Dendritic cell treated with granulocyte-macrophage colony-stimulating factor and Interleukin-4, amounts not matched to agents 40 ng/mL and 50 ng/mL, for 4 days (primary cell): Measurements from ENCODE around the gene IDI1.
"Not testable (repeated sequence)": the region's sequence is repeated elsewhere in the genome, so short reads cannot be mapped to it uniquely, and the experiment has no call there.

Experiments used
- H3K27ac Mint-ChIP-seq: one replicate; pipeline ENCODE4 v1.8.0; 2022; ENCODE audit warnings: mild to moderate bottlenecking, mixed read lengths
- H3K27me3 Mint-ChIP-seq: one replicate; pipeline ENCODE4 v1.8.0; 2022; ENCODE audit warnings: mild to moderate bottlenecking, mixed read lengths
- H3K36me3 Mint-ChIP-seq: one replicate; pipeline ENCODE4 v1.8.0; 2022; ENCODE audit warnings: low read depth, mixed read lengths
- H3K4me1 Mint-ChIP-seq: one replicate; pipeline ENCODE4 v1.8.0; 2022; ENCODE audit warnings: low read depth, mixed read lengths
- H3K4me3 Mint-ChIP-seq: one replicate; pipeline ENCODE4 v1.8.0; 2022; ENCODE audit warnings: mild to moderate bottlenecking, moderate library complexity, mixed read lengths
- H3K9me3 Mint-ChIP-seq: one replicate; pipeline ENCODE4 v1.8.0; 2022; ENCODE audit warnings: mixed read lengths
- intact Hi-C: fragments of 100-400 bp; cut with micrococcal nuclease; formaldehyde crosslinking; loops from one replicate; pipeline ENCODE4 v1.15.0; 2022

IDI1 gene

GRCh38 chr10:1074748-1075308 is 25.9 kb upstream of the IDI1 start:
- Mint-ChIP-seq H3K27ac (no peak overlapping the region), H3K4me3 (no peak overlapping the region), H3K36me3 (peaks cover 80% of the 10 kb centered on the region), H3K9me3 (no peaks in the 10 kb centered on the region), H3K4me1 (peaks cover 11% of the 10 kb centered on the region), H3K27me3 (no peaks in the 10 kb centered on the region)
- intact Hi-C loops, result no loop called here

GRCh38 chr10:1074052-1074747 is 25.3 kb upstream of the IDI1 start:
- no peaks in the 10 kb centered on the region for H3K27me3 Mint-ChIP-seq
- peaks cover 74% of the 10 kb centered on the region for H3K36me3 Mint-ChIP-seq
- H3K4me1 Mint-ChIP-seq, result peaks cover 17% of the 10 kb centered on the region
- no peaks in the 10 kb centered on the region for H3K9me3 Mint-ChIP-seq
- H3K4me3 Mint-ChIP-seq, result no peak overlapping the region
- no peak overlapping the region for H3K27ac Mint-ChIP-seq
- intact Hi-C loops, result no loop called here

- peaks cover 66% of the 10 kb centered on the region for H3K36me3 Mint-ChIP-seq
- intact Hi-C loops, result no loop called here
- H3K27me3 Mint-ChIP-seq, result no peaks in the 10 kb centered on the region
- H3K9me3 Mint-ChIP-seq, result no peaks in the 10 kb centered on the region
- peak overlapping the region; percentile 60 for H3K27ac Mint-ChIP-seq
- H3K4me1 Mint-ChIP-seq, result peaks cover 43% of the 10 kb centered on the region
- H3K4me3 Mint-ChIP-seq, result no peak overlapping the region
Measured at GRCh38 chr10:1070919-1071318, 22.0 kb upstream of the IDI1 start.

GRCh38 chr10:1068380-1069361 is 19.8 kb upstream of the IDI1 start:
- no peaks in the 10 kb centered on the region for H3K27me3 Mint-ChIP-seq
- no peak overlapping the region for H3K4me3 Mint-ChIP-seq

GRCh38 chr10:1066734-1067133 is 17.8 kb upstream of the IDI1 start:
- H3K36me3 Mint-ChIP-seq, result peaks cover 68% of the 10 kb centered on the region
- H3K9me3 Mint-ChIP-seq, intact Hi-C loops, H3K27me3 Mint-ChIP-seq, H3K27ac Mint-ChIP-seq, H3K4me3 Mint-ChIP-seq: not testable (repeated sequence)
- H3K4me1 Mint-ChIP-seq, result peaks cover 64% of the 10 kb centered on the region

More at GRCh38 chr10:1068380-1069361, 19.8 kb upstream of the IDI1 start:
- intact Hi-C loops, result no loop called here
- Mint-ChIP-seq H3K4me1 (peaks cover 49% of the 10 kb centered on the region), H3K9me3 (no peaks in the 10 kb centered on the region), H3K36me3 (peaks cover 64% of the 10 kb centered on the region), H3K27ac (peak overlapping the region; percentile 50)

- no peak overlapping the region for H3K4me3 Mint-ChIP-seq
- H3K27me3 Mint-ChIP-seq, result no peaks in the 10 kb centered on the region
- H3K36me3 Mint-ChIP-seq, result peaks cover 74% of the 10 kb centered on the region
- intact Hi-C loops, result no loop called here
- H3K4me1 Mint-ChIP-seq, result peaks cover 71% of the 10 kb centered on the region
- no peaks in the 10 kb centered on the region for H3K9me3 Mint-ChIP-seq
- no peak overlapping the region for H3K27ac Mint-ChIP-seq
Measured at GRCh38 chr10:1064964-1065247, 16.0 kb upstream of the IDI1 start.

GRCh38 chr10:1063232-1063865 is 14.4 kb upstream of the IDI1 start:
- no peaks in the 10 kb centered on the region for H3K27me3 Mint-ChIP-seq
- peaks cover 67% of the 10 kb centered on the region for H3K4me1 Mint-ChIP-seq
- peaks cover 89% of the 10 kb centered on the region for H3K36me3 Mint-ChIP-seq
- intact Hi-C loops, result no loop called here
- no peak overlapping the region for H3K4me3 Mint-ChIP-seq
- H3K9me3 Mint-ChIP-seq, result no peaks in the 10 kb centered on the region
- no peak overlapping the region for H3K27ac Mint-ChIP-seq

GRCh38 chr10:1061930-1062774 is 13.2 kb upstream of the IDI1 start:
- H3K27ac Mint-ChIP-seq, result no peak overlapping the region
- H3K4me3 Mint-ChIP-seq, result no peak overlapping the region
- H3K27me3 Mint-ChIP-seq, result no peaks in the 10 kb centered on the region
- peaks cover 92% of the 10 kb centered on the region for H3K36me3 Mint-ChIP-seq
- peaks cover 63% of the 10 kb centered on the region for H3K4me1 Mint-ChIP-seq
- no peaks in the 10 kb centered on the region for H3K9me3 Mint-ChIP-seq
- intact Hi-C loops, result no loop called here

GRCh38 chr10:1059902-1060301 is 11.0 kb upstream of the IDI1 start:
- intact Hi-C loops, result no loop called here
- Mint-ChIP-seq H3K27ac (no peak overlapping the region), H3K36me3 (peaks cover 91% of the 10 kb centered on the region), H3K9me3 (no peaks in the 10 kb centered on the region), H3K27me3 (no peaks in the 10 kb centered on the region), H3K4me1 (peaks cover 59% of the 10 kb centered on the region), H3K4me3 (no peak overlapping the region)

- peak overlapping the region; percentile 99 for H3K27ac Mint-ChIP-seq
- intact Hi-C loops, result no loop called here
- peak overlapping the region; percentile 100 for H3K4me3 Mint-ChIP-seq
- H3K27me3 Mint-ChIP-seq, result no peaks in the 10 kb centered on the region
- H3K4me1 Mint-ChIP-seq, result peaks cover 65% of the 10 kb centered on the region
- H3K9me3 Mint-ChIP-seq, result no peaks in the 10 kb centered on the region
- peaks cover 91% of the 10 kb centered on the region for H3K36me3 Mint-ChIP-seq
Measured at GRCh38 chr10:1058017-1058416, 9.1 kb upstream of the IDI1 start.

GRCh38 chr10:1057106-1057657 is 8.3 kb upstream of the IDI1 start:
- Mint-ChIP-seq H3K36me3 (peaks cover 91% of the 10 kb centered on the region), H3K27ac (peak overlapping the region; percentile 99), H3K9me3 (no peaks in the 10 kb centered on the region), H3K4me3 (peak overlapping the region; percentile 100), H3K4me1 (peaks cover 66% of the 10 kb centered on the region), H3K27me3 (no peaks in the 10 kb centered on the region)
- intact Hi-C loops, result loop anchor here (2.0 kb wide), 1 partner anchor 126 kb away; the partner anchor contains the start of gene LARP4B

GRCh38 chr10:1056326-1057105 is 7.6 kb upstream of the IDI1 start, which contains the start of gene WDR37:
TSS of gene WDR37 (plus strand) at chr10:1056385. CDS start at chr10:1072156, 15,771 bp downstream.
- peak within 1 kb of the TSS; percentile 100 for H3K4me3 Mint-ChIP-seq
- intact Hi-C loops, result loop anchor here (1.0 to 2.0 kb wide), 2 partner anchors 8 to 126 kb away; partner anchors contain the start of gene LARP4B
- H3K9me3 Mint-ChIP-seq, result no peaks in the 10 kb centered on the region
- peak within 1 kb of the TSS; percentile 99 for H3K27ac Mint-ChIP-seq
- H3K27me3 Mint-ChIP-seq, result no peaks in the 10 kb centered on the region
- H3K36me3 Mint-ChIP-seq, result peaks cover 91% of the 10 kb centered on the region
- peaks cover 67% of the 10 kb centered on the region for H3K4me1 Mint-ChIP-seq
